ENCODE measurements around the gene TRIM62.

Gene TRIM62

DNA sequence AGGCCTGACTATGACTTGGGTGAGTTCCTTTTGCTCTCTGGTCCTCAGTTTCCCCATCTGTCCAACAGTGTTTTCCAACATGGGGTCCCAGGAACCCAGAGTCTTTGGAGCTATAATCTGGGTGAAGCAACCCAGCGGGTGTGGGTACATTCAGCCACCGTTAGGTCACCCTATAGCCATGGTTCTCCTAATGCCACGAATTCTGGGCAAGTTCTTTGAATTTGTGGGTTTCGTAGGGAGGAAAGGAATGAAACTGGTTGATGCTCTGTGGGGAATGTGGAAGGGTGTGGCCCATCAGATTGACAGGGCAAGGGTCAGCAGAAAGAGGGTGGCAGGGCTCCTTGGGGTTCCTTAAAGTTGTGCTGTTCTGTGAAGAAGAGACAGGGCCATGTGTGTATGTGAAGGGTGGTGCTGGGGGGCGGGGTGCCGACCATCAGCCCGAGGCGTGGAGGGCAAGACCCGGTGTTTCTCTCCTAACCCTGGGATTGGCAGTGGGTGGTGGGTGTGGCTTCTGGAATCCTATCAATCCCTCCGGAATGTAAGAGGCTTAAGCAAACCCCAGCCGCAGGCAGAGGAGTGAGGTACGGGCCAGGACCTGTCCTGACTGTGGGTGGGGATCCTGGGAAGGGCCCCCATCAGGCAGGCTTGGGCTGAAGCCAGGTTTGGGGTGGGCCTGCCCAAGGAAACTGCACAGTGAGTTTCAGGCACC lies 39.0 kb upstream of the TRIM62 start:
- TF ChIP-seq, protein P1, sequence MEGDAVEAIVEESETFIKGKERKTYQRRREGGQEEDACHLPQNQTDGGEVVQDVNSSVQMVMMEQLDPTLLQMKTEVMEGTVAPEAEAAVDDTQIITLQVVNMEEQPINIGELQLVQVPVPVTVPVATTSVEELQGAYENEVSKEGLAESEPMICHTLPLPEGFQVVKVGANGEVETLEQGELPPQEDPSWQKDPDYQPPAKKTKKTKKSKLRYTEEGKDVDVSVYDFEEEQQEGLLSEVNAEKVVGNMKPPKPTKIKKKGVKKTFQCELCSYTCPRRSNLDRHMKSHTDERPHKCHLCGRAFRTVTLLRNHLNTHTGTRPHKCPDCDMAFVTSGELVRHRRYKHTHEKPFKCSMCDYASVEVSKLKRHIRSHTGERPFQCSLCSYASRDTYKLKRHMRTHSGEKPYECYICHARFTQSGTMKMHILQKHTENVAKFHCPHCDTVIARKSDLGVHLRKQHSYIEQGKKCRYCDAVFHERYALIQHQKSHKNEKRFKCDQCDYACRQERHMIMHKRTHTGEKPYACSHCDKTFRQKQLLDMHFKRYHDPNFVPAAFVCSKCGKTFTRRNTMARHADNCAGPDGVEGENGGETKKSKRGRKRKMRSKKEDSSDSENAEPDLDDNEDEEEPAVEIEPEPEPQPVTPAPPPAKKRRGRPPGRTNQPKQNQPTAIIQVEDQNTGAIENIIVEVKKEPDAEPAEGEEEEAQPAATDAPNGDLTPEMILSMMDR (IDR thresholded peaks at IDR 0.05) = no peak

DNA sequence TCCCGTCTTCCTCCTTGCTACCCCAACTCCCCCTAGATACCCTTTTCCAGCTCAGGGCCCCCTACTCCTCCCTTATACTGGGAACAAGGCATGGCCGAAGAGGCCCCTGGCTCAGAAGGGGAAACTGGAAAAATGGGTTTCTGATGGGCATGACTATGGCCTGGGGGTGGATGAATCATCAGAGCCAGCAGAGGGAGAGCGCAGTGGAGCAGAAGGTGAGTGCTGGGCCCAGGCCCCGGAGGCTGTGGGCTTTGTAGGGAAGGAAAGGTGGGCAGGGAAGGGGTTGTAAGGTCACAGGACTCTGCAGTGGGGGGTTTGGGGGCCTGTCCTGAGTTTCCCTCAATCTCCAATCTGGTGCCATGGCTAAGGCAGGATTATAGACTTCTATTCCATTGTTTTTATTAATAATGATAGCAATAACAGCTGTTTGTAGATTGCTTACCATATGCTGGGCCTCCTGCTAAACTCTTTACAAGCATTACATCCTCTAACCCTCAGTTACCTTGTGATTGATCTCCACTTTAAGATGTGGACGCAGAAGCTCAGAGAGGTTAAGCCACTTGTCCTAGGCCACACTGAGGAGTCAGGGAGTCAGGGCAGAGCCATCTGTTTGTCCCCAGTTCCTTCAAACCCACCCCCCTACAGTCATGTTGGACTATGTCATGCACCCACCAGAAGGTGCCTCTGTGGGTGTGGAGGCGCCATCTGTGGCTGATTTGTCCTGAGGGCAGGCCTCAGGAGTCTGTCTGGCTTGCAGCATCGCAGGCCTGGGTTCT lies 38.2 kb upstream of the TRIM62 start:
- TF ChIP-seq, protein P1 (IDR thresholded peaks at IDR 0.05) = no peak

DNA sequence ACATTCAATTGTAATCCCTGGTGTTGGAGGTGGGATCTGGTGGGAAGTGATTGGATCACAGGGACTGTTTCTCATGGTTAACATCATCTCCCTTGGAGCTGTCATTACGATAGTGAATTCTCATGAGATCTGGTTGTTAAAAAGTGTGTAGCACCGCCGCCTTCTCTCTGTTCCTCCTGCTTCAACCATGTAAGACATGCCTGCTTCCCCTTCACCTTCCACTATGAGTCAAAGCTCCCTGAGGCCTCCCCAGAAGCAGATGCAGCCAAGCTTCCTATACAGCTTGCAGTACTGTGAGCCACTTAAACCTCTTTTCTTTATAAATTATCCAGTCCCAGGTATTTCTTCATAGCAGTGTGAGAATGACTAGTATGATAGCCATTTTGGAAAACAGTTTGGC lies 30.1 kb upstream of the TRIM62 start:
- TF ChIP-seq, protein P1 (IDR thresholded peaks at IDR 0.05) = no peak

DNA sequence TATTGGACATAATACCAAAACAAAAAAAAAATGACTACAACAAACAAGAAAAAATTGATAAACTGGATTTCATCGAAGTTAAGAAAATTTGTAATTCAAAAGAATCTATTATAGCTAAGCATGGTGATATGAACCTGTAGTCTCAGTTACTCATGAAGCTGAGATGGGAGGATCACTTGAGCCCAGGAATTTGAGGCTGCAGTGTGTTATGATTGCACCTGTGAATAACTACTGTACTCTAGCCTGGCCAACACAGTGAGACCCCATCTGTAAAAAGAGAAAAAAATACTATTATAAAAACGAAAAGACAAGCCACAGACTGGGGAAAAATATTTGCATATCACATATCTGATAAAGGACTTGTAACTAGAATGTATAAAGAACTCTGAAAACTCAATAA lies 24.5 kb upstream of the TRIM62 start:
- TF ChIP-seq, protein P1 (IDR thresholded peaks at IDR 0.05) = no peak

DNA sequence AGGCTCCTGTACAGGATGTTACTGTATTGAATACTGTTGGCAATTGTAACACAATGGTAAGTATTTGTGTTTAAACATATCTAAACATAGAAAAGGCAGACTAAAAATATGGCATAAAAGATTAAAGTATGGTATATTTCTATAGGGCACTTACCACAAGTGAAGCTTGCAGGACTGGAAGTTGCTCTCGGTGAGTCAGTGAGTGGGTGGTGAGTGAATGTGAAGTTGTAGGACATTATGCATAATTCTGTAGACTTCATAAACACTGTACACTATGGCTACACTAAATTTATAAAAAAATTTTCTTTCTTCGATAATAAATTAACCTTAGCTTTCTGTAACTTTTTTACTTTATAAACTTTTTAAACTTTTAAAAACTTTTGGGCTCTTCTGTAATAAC lies 13.7 kb upstream of the TRIM62 start:
- TF ChIP-seq, protein P1 (IDR thresholded peaks at IDR 0.05) = no peak

DNA sequence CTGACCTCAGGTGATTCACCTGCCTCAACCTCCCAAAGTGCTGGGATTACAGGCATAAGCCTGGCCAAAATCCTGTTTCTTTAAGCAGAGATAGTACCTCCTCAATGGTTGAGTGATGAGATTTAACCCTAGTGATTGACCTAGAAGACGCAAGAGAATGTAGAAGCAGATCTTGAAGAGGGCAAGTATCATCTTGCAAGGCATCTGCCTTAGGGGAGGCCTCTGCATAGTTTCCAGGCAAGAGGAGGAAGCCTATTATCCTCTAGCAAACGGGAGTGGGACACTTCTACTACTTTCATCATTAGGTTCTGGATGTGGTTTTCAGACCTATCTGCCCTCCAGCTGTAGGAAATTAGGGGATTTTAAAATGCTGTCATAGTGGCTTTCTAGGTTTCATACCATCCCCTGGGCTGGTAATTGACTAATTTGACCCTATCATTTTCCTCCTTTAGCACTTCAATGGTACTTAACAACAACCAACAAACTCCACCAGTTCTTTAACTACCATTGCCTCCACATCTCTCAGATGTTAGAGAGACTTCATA lies 10.0 kb upstream of the TRIM62 start:
- TF ChIP-seq, protein P1 (IDR thresholded peaks at IDR 0.05) = no peak

DNA sequence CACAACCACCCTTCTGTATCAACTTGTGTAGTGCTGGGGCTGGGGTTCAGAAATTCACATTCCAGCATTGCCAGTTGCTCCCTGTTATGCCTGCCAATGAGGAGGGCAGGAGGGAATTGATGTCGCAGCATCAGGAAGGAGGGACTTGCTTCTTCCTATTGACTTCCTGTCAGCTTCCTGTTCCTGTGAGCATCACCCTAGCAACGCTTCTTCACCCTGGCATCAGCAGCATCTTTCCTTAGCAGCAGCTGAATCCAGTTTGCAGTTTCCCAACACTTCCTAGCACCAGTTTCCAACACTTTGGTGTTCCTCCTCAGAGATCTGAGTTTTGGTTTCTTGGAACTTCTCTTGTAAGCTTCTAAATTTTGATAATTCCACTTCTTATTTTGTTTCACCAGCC lies 8.9 kb upstream of the TRIM62 start:
- TF ChIP-seq, protein P1 (IDR thresholded peaks at IDR 0.05) = no peak

All from LNCAP (cell line).